Mesenchymal stem cell (in vitro differentiated cells and primary cell): Measurements from ENCODE around the gene TRAPPC2B.
A peak's percentile ranks its signal among the peaks of the same experiment; 100 is the strongest.

Source experiments
- DNase-seq: peaks from one replicate; pipeline ENCODE4 v3.0.0-alpha.2; 2013
- H2AFZ ChIP-seq: one replicate; pipeline ENCODE4 v1.6.1; 2013; ENCODE audit warnings: low read depth, mild to moderate bottlenecking, control low read depth, inconsistent platforms, low read length, moderate library complexity
- H2AK5ac ChIP-seq: 2 replicates; pipeline ENCODE4 v1.6.1; 2013; ENCODE audit warnings: low read length, moderate library complexity, mild to moderate bottlenecking, inconsistent platforms; ENCODE audit not compliant: severe bottlenecking
- H2BK120ac ChIP-seq: one replicate; pipeline ENCODE4 v1.6.1; 2013; ENCODE audit warnings: low read depth, mild to moderate bottlenecking, inconsistent platforms, low read length, moderate library complexity
- H2BK12ac ChIP-seq, 2 experiments: one replicate each; pipeline ENCODE4 v1.6.1; 2013; ENCODE audit warnings: inconsistent platforms in 2 of 2, low read length in 2 of 2, mild to moderate bottlenecking in 2 of 2, moderate library complexity in 2 of 2, control low read depth in 1 of 2
- H2BK15ac ChIP-seq: one replicate; pipeline ENCODE4 v1.6.1; 2013; ENCODE audit warnings: mild to moderate bottlenecking, low read depth, inconsistent platforms; ENCODE audit not compliant: poor library complexity, severe bottlenecking
- H2BK5ac ChIP-seq: 2 replicates; pipeline ENCODE4 v1.6.1; 2013; ENCODE audit warnings: low read depth, mild to moderate bottlenecking, low read length, control low read depth, inconsistent platforms; ENCODE audit not compliant: poor library complexity, severe bottlenecking
- H3K14ac ChIP-seq, 2 experiments: one replicate each; pipeline ENCODE4 v1.6.1; 2013; ENCODE audit warnings: inconsistent platforms in 2 of 2, low read length in 2 of 2, control low read depth in 1 of 2, mild to moderate bottlenecking in 1 of 2, moderate library complexity in 1 of 2
- H3K18ac ChIP-seq, 2 experiments: one replicate each; pipeline ENCODE4 v1.6.1; 2013; ENCODE audit warnings: inconsistent platforms in 2 of 2, low read length in 2 of 2, control low read depth in 1 of 2, low read depth in 1 of 2, mild to moderate bottlenecking in 1 of 2
- H3K23ac ChIP-seq, 2 experiments: one replicate each; pipeline ENCODE4 v1.6.1; 2013; ENCODE audit warnings: inconsistent platforms in 2 of 2, low read length in 2 of 2, mild to moderate bottlenecking in 2 of 2, moderate library complexity in 2 of 2, control low read depth in 1 of 2
- H3K27ac ChIP-seq: 2 replicates; pipeline ENCODE4 v1.5.1; 2013; ENCODE audit warnings: mild to moderate bottlenecking, moderate library complexity, low read length, control low read depth, inconsistent platforms; ENCODE audit not compliant: poor library complexity, severe bottlenecking
- H3K27me3 ChIP-seq, 2 experiments: 2 replicates each; pipeline versions ENCODE4 v1.6.1 to v1.7.0; 2013; ENCODE audit warnings: low read length in 2 of 2, mild to moderate bottlenecking in 2 of 2, moderate library complexity in 2 of 2, control low read depth in 1 of 2, inconsistent platforms in 1 of 2; ENCODE audit not compliant: control insufficient read depth in 1 of 2, insufficient read depth in 1 of 2
- H3K36me3 ChIP-seq, 2 experiments: 2 replicates each; pipeline versions ENCODE4 v1.6.1 to v1.7.0; 2013; ENCODE audit warnings: low read length in 2 of 2, control low read depth in 1 of 2, inconsistent platforms in 1 of 2, low read depth in 1 of 2, mild to moderate bottlenecking in 1 of 2; ENCODE audit not compliant: insufficient read depth in 2 of 2, control insufficient read depth in 1 of 2
- H3K4ac ChIP-seq, 2 experiments: one replicate each; pipeline ENCODE4 v1.6.1; 2013; ENCODE audit warnings: inconsistent platforms in 2 of 2, low read length in 2 of 2, mild to moderate bottlenecking in 2 of 2, moderate library complexity in 2 of 2, control low read depth in 1 of 2, low read depth in 1 of 2
- H3K4me1 ChIP-seq: 2 replicates; pipeline ENCODE4 v1.6.1; 2013; ENCODE audit warnings: low read depth, low read length, control low read depth; ENCODE audit not compliant: control insufficient read depth, insufficient read depth
- H3K4me2 ChIP-seq: 2 replicates; pipeline ENCODE4 v1.6.1; 2013; ENCODE audit warnings: low read length, mild to moderate bottlenecking, inconsistent platforms; ENCODE audit not compliant: poor library complexity, severe bottlenecking
- H3K4me3 ChIP-seq, 2 experiments: 2 replicates each; pipeline versions ENCODE4 v1.5.1 to v1.7.0; 2013; ENCODE audit warnings: low read length in 2 of 2, mild to moderate bottlenecking in 2 of 2, control low read depth in 1 of 2, low read depth in 1 of 2; ENCODE audit not compliant: insufficient read depth in 1 of 2
- H3K79me1 ChIP-seq: replicated peaks from 2 replicates; pipeline ENCODE4 v1.6.1; 2013; ENCODE audit warnings: mild to moderate bottlenecking, control low read depth, low read length, inconsistent platforms; ENCODE audit not compliant: poor library complexity, severe bottlenecking
- H3K9ac ChIP-seq: 2 replicates; pipeline ENCODE4 v1.7.0; 2013; ENCODE audit warnings: mild to moderate bottlenecking, low read length, moderate library complexity
- H3K9me3 ChIP-seq: 2 replicates; pipeline ENCODE4 v1.7.0; 2013; ENCODE audit warnings: mild to moderate bottlenecking, low read length; ENCODE audit not compliant: control insufficient read depth
- H4K8ac ChIP-seq: one replicate; pipeline ENCODE4 v1.6.1; 2013; ENCODE audit warnings: inconsistent platforms, mild to moderate bottlenecking, low read length, moderate library complexity
- H4K91ac ChIP-seq: one replicate; pipeline ENCODE4 v1.6.1; 2013; ENCODE audit warnings: mild to moderate bottlenecking, low read length, inconsistent platforms
- WGBS: methylation state at CpG from one replicate; pipeline ENCODE4 v1.1.7; 2013; ENCODE audit warnings: mixed read lengths; 5-methylcytosine and 5-hydroxymethylcytosine counted together

Gene TRAPPC2B

DNA sequence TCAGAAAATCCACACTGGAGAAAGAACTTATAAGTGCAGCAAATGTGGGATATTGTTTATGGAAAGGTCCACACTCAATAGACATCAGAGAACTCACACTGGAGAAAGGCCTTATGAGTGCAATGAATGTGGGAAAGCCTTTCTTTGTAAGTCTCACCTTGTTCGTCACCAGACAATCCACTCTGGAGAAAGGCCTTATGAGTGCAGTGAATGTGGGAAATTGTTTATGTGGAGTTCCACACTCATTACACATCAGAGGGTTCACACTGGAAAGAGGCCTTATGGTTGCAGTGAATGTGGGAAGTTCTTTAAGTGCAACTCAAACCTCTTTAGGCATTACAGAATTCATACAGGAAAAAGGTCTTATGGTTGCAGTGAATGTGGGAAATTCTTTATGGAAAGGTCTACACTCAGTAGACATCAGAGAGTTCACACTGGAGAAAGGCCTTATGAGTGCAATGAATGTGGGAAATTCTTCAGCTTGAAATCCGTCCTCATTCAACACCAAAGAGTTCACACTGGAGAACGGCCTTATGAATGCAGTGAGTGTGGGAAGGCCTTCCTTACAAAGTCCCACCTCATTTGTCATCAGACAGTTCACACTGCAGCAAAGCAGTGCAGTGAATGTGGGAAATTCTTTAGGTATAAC is 14.3 kb downstream of the TRAPPC2B start:
- H3K23ac ChIP-seq: no peak overlapping the region
- no peak overlapping the region for H3K14ac ChIP-seq
- H3K4me1 ChIP-seq: no peaks in the 10 kb centered on the region
- no peaks in the 10 kb centered on the region for H3K79me1 ChIP-seq
- no peak overlapping the region for H2BK15ac ChIP-seq
- no peak overlapping the region for H2BK120ac ChIP-seq
- peak overlapping the region in 1 of 2 experiments; percentile 34 for H3K4me3 ChIP-seq
- no peak overlapping the region for H3K27ac ChIP-seq
- peaks cover 61% of the 10 kb centered on the region for H3K9me3 ChIP-seq
- DNase-seq: no peak
- no peak overlapping the region for H2BK5ac ChIP-seq
- H3K9ac ChIP-seq: no peak overlapping the region
- no peak overlapping the region for H2AK5ac ChIP-seq
- peaks cover 47 to 59% of the 10 kb centered on the region in 2 experiments for H3K36me3 ChIP-seq
- no peaks in the 10 kb centered on the region for H3K27me3 ChIP-seq
- no peak overlapping the region for H4K8ac ChIP-seq
- no peak overlapping the region for H3K18ac ChIP-seq
- no peak overlapping the region for H2BK12ac ChIP-seq
- H4K91ac ChIP-seq: no peak overlapping the region
- H3K4me2 ChIP-seq: no peak overlapping the region
- 100% methylated on average over 1 of the region's 3 CpGs for WGBS
- no peak overlapping the region for H3K4ac ChIP-seq
- H2AFZ ChIP-seq: no peak overlapping the region

DNA sequence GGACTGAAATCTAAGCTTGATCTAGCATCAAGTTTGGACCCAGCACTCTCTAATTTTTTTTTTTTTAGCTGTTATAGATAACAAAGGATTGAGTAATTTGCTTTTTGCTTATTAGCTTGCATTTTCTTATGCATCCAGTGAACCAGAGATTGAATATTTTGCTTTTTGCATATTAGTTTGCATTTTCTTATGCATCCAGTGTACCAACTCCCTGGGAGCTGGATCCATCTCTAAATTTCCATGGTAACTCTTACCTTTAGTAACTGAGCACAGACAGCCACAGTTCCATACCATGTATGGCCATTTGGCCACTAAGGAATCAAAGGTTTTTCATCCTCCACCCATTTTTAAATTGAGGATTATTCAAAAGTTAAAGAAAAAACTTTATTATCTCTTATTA is 17.6 kb downstream of the TRAPPC2B start:
- Histone ChIP-seq H2AK5ac (no peak overlapping the region), H4K8ac (no peak overlapping the region), H2BK120ac (no peak overlapping the region), H3K4me3 (no peak overlapping the region), H3K36me3 (peaks cover 16 to 28% of the 10 kb centered on the region in 2 experiments), H2AFZ (no peak overlapping the region), H3K9ac (no peak overlapping the region), H3K79me1 (no peaks in the 10 kb centered on the region), H3K9me3 (peaks cover 38% of the 10 kb centered on the region), H3K27me3 (no peaks in the 10 kb centered on the region), H2BK12ac (no peak overlapping the region), H3K4me1 (no peaks in the 10 kb centered on the region), H2BK5ac (no peak overlapping the region), H4K91ac (no peak overlapping the region), H3K27ac (no peak overlapping the region), H3K14ac (no peak overlapping the region), H3K23ac (no peak overlapping the region), H3K4me2 (no peak overlapping the region), H3K18ac (no peak overlapping the region), H2BK15ac (no peak overlapping the region), H3K4ac (no peak overlapping the region)
- no peak for DNase-seq

DNA sequence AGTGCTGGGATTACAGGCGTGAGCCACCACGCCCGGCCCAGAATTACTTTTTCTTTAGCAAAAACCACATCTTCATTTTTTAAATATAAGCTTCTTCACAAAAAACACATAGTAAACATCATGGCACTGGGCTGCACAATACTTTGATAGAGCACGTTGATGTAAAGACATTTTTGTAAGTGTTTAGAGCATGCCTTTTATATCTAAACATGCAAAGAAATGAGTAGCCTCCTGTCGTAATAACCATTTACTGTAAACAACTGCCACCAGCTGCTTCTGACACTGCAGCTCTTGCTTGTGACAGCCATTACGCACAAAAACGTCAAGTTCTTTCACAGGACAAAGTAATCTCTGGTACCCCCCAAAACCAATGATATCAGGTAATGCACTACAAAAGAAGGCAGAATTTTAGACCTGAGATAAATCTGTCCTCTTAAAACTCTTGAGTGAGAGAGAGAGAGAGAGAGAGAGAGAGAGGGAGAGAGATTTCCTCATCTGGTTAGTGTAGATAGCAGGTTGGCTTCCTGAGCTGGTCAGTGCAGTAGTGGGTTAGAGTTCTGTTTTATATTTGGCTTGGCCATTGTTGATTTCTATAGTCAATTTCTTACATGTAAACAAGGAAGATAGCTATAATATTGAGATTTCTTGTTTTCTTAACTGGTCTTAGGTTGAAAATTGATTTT is 19.6 kb downstream of the TRAPPC2B start:
- H3K4me1 ChIP-seq: no peaks in the 10 kb centered on the region
- WGBS: 84% methylated on average over 6 of the region's 7 CpGs

DNA sequence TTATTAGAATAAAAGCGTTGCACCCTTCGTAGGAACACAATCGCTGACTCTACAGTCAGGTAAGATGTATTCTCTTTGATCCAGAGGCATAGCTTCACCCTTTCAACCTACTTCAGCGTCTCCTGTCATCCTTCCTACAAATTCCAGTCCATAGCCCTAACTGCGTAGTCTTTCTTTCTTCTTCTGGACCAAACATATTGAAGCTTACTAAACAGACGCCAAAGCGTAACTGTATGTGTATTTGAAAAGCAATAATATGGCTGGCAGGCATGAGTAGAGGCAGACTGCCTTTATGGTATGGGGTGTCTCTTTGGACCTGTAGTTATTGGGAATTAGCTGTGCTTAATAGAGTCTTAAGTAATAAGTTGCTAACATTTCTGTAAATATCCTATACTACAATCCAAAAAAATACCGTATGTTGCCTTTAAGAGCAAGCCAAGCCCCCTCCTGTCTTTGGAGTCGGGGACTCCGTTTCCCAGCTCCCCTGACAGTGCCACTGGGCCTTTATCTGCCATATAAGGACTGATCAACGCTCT is 25.9 kb downstream of the TRAPPC2B start:
- Histone ChIP-seq H4K8ac (peak overlapping the region; percentile 78), H3K4me3 (peak overlapping the region in 1 of 2 experiments; percentile 91), H2BK5ac (no peak overlapping the region), H3K23ac (no peak overlapping the region), H3K27ac (no peak overlapping the region), H3K79me1 (peaks cover 9% of the 10 kb centered on the region), H2AFZ (peak overlapping the region; percentile 93), H2AK5ac (no peak overlapping the region), H3K4ac (peak overlapping the region in 1 of 2 experiments; percentile 79), H3K27me3 (no peaks in the 10 kb centered on the region), H4K91ac (peak overlapping the region; percentile 35), H3K18ac (peak overlapping the region in 1 of 2 experiments; percentile 28), H3K4me2 (no peak overlapping the region), H3K9me3 (peaks cover 2% of the 10 kb centered on the region), H2BK12ac (no peak overlapping the region), H3K4me1 (peaks cover 2% of the 10 kb centered on the region), H2BK15ac (no peak overlapping the region), H3K36me3 (peaks cover 7 to 14% of the 10 kb centered on the region in 2 experiments), H3K14ac (no peak overlapping the region), H2BK120ac (no peak overlapping the region), H3K9ac (peak overlapping the region; percentile 96)
- WGBS: 49% methylated on average over 8 of the region's 11 CpGs
- no peak for DNase-seq

More for the DNA sequence above, 19.6 kb downstream of the TRAPPC2B start:
- Histone ChIP-seq H2AFZ (no peak overlapping the region), H3K23ac (no peak overlapping the region), H3K9me3 (peaks cover 18% of the 10 kb centered on the region), H3K79me1 (no peaks in the 10 kb centered on the region), H3K27me3 (no peaks in the 10 kb centered on the region), H2AK5ac (no peak overlapping the region), H4K91ac (no peak overlapping the region), H3K4ac (no peak overlapping the region), H3K18ac (no peak overlapping the region), H2BK5ac (no peak overlapping the region), H3K27ac (no peak overlapping the region), H2BK15ac (no peak overlapping the region), H2BK120ac (no peak overlapping the region), H3K4me2 (no peak overlapping the region), H3K14ac (no peak overlapping the region), H3K9ac (no peak overlapping the region), H2BK12ac (no peak overlapping the region), H4K8ac (no peak overlapping the region), H3K36me3 (peaks cover 3 to 8% of the 10 kb centered on the region in 2 experiments), H3K4me3 (no peak overlapping the region)
- peak; percentile 29 for DNase-seq
